Measurements from ENCODE around the gene KCNAB1. TPM values are rescaled to one million over a fixed set of nuclear protein-coding genes. Genes with fewer than 3 reads are reported as not detected.

Gene KCNAB1
- total and polyA plus RNA-seq, 2 donors (not counting 3 experiments of a cell fraction or from before 2014, with no cell fraction given), result 0.21 TPM; not detected in 1

DNA sequence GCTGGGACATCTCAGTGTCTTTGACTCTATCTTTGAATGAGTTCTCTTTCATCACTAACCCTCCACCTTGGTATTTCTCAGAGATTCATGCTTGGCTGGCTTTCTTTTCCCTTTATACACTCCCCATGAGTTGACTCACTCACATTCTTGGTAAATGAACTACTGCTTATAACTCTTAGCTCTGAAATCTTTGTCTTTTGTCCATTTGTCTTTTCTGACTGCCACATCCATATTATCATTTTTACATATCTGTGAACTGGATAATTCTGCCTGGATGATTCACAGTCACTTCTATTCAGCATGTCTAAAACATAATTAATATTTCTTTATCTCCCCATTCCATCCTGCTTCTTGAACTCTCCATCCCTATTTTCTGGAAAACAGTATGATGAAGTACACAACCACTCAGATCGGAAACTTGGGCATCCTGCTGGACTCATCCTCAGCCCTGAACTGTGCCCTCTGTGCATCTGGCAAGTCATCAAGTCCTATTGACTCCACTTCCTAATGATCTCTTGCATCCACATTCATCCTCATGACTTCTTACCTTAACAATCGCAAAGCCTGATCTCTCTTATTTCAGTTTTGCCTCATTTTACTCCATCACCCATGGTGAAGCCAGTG is 66.9 kb downstream of the KCNAB1 start:
- H3K79me2 ChIP-seq (ENCODE audit: control insufficient read depth, insufficient read depth, low read length), result no peaks in the 10 kb centered on the region
- no peaks in the 10 kb centered on the region for H4K20me1 ChIP-seq (replicated peaks; ENCODE audit: control insufficient read depth, extremely low read depth, insufficient read depth, low read length)
- dilution Hi-C loops (cut with MboI; ENCODE audit: extremely low pct_ligation_motif_present, low sequenced_read_pairs), result no loop called here
- FAIRE-seq (no peak), DNase-seq (ENCODE audit: low read depth, low spot score) (no peak)
- intact Hi-C loops (cut with micrococcal nuclease), result no loop called here
- H3K4me2 ChIP-seq (ENCODE audit: insufficient read depth, low read length), result no peak overlapping the region
- no peak overlapping the region for H3K4me3 ChIP-seq (replicated peaks in 1 of 3; ENCODE audit: insufficient read depth in 1 of 3, low read depth in 1 of 3, low read length in 3 of 3)
- H3K9me3 ChIP-seq (replicated peaks; ENCODE audit: control insufficient read depth, insufficient read depth, low read length), result no peaks in the 10 kb centered on the region
- no peaks in the 10 kb centered on the region for H3K27me3 ChIP-seq (ENCODE audit: control insufficient read depth in 2 of 2, insufficient read depth in 2 of 2, low read length in 2 of 2)
- H3K36me3 ChIP-seq (ENCODE audit: control insufficient read depth in 2 of 2, extremely low read depth in 1 of 2, insufficient read depth in 2 of 2, low read length in 2 of 2), result no peaks in the 10 kb centered on the region
- no peaks in the 10 kb centered on the region for H3K4me1 ChIP-seq (ENCODE audit: control insufficient read depth, extremely low read depth, insufficient read depth, low read length)
- POLR2A ChIA-PET, result no interaction called here
- CTCF ChIA-PET, result interaction anchor here (0.9 to 2.6 kb wide), 5 partner anchors 13 to 262 kb away, joined by 3 to 14 read pairs (median 3); no protein-coding TSS in a partner anchor
- peak; percentile 20 for TF ChIP-seq GATA2 (IDR thresholded peaks at IDR 0.05; ENCODE audit: insufficient read depth, insufficient read length, low read depth, low read length)
- TF ChIP-seq FOS (IDR thresholded peaks at IDR 0.05; ENCODE audit: borderline replicate concordance, insufficient read depth, low read length), result peak; percentile 20
- no peak for TF ChIP-seq MYC (IDR thresholded peaks at IDR 0.05; ENCODE audit: low read depth, low read length)
- no peak for TF ChIP-seq JUN (IDR thresholded peaks at IDR 0.05; ENCODE audit: borderline replicate concordance, insufficient read depth, insufficient read length, low read depth)
- H3K9me1 ChIP-seq (replicated peaks; ENCODE audit: control insufficient read depth, extremely low read depth, insufficient read depth, low read length), result no peaks in the 10 kb centered on the region
- H3K9ac ChIP-seq (replicated peaks; ENCODE audit: extremely low read depth, insufficient read depth, low read length), result no peak overlapping the region
- no TSS peak for BruUV-seq (replicated peaks)
- no peak overlapping the region for H3K27ac ChIP-seq (ENCODE audit: insufficient read depth, low read depth, low read length)
- no peak overlapping the region for H2AFZ ChIP-seq (ENCODE audit: low read depth, low read length)

DNA sequence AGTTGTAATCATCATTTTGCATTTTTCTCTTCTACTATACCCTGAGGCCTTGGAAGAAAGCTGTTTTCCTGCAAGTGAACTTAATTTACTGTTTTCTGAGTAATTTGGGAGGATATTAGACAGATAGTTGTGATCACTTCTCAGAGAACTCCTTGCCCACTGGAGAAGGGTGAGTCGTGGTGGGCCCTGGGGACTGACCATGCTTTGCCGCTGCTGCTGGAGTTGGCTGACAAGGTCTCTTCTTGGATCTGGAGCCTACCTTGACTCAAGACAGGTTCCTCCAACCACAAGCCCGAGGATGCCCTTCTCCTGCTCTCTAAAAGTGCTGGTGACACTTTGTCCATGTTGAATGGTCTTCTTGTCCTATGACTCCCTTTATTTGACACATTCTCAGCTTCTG is 68.4 kb downstream of the KCNAB1 start:
- Histone ChIP-seq H3K27me3 (ENCODE audit: control insufficient read depth in 2 of 2, insufficient read depth in 2 of 2, low read length in 2 of 2) (no peaks in the 10 kb centered on the region), H3K9me1 (replicated peaks; ENCODE audit: control insufficient read depth, extremely low read depth, insufficient read depth, low read length) (no peaks in the 10 kb centered on the region), H2AFZ (ENCODE audit: low read depth, low read length) (no peak overlapping the region), H4K20me1 (replicated peaks; ENCODE audit: control insufficient read depth, extremely low read depth, insufficient read depth, low read length) (no peaks in the 10 kb centered on the region), H3K4me3 (replicated peaks in 1 of 3; ENCODE audit: insufficient read depth in 1 of 3, low read depth in 1 of 3, low read length in 3 of 3) (no peak overlapping the region), H3K4me2 (ENCODE audit: insufficient read depth, low read length) (no peak overlapping the region), H3K36me3 (ENCODE audit: control insufficient read depth in 2 of 2, extremely low read depth in 1 of 2, insufficient read depth in 2 of 2, low read length in 2 of 2) (no peaks in the 10 kb centered on the region), H3K9ac (replicated peaks; ENCODE audit: extremely low read depth, insufficient read depth, low read length) (no peak overlapping the region), H3K9me3 (replicated peaks; ENCODE audit: control insufficient read depth, insufficient read depth, low read length) (no peaks in the 10 kb centered on the region), H3K79me2 (ENCODE audit: control insufficient read depth, insufficient read depth, low read length) (no peaks in the 10 kb centered on the region), H3K4me1 (ENCODE audit: control insufficient read depth, extremely low read depth, insufficient read depth, low read length) (no peaks in the 10 kb centered on the region), H3K27ac (ENCODE audit: insufficient read depth, low read depth, low read length) (no peak overlapping the region)
- dilution Hi-C loops (cut with MboI; ENCODE audit: extremely low pct_ligation_motif_present, low sequenced_read_pairs) (no loop called here), intact Hi-C loops (cut with micrococcal nuclease) (no loop called here)
- ChIA-PET POLR2A (no interaction called here), CTCF (interaction anchor here (2.4 kb wide), 1 partner anchor 193 kb away, joined by 7 read pairs; no protein-coding TSS in a partner anchor)
- BruUV-seq (replicated peaks), result no TSS peak
- FAIRE-seq (no peak), DNase-seq (ENCODE audit: low read depth, low spot score) (no peak)
- TF ChIP-seq, protein P1, sequence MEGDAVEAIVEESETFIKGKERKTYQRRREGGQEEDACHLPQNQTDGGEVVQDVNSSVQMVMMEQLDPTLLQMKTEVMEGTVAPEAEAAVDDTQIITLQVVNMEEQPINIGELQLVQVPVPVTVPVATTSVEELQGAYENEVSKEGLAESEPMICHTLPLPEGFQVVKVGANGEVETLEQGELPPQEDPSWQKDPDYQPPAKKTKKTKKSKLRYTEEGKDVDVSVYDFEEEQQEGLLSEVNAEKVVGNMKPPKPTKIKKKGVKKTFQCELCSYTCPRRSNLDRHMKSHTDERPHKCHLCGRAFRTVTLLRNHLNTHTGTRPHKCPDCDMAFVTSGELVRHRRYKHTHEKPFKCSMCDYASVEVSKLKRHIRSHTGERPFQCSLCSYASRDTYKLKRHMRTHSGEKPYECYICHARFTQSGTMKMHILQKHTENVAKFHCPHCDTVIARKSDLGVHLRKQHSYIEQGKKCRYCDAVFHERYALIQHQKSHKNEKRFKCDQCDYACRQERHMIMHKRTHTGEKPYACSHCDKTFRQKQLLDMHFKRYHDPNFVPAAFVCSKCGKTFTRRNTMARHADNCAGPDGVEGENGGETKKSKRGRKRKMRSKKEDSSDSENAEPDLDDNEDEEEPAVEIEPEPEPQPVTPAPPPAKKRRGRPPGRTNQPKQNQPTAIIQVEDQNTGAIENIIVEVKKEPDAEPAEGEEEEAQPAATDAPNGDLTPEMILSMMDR (IDR thresholded peaks at IDR 0.05; ENCODE audit: extremely low read depth in 1 of 2, insufficient read depth in 1 of 2, low read depth in 1 of 2, low read length in 2 of 2), result no peak
- TF ChIP-seq POLR2A (IDR thresholded peaks at IDR 0.05; ENCODE audit: low read depth, low read length) (no peak), FOS (IDR thresholded peaks at IDR 0.05; ENCODE audit: borderline replicate concordance, insufficient read depth, low read length) (no peak), MYC (IDR thresholded peaks at IDR 0.05; ENCODE audit: low read depth, low read length) (no peak), GATA2 (IDR thresholded peaks at IDR 0.05; ENCODE audit: insufficient read depth, insufficient read length, low read depth, low read length) (no peak), POLR2AphosphoS5 (IDR thresholded peaks at IDR 0.05; ENCODE audit: insufficient read depth, low read depth, low read length) (no peak), EZH2 (IDR thresholded peaks at IDR 0.05; ENCODE audit: borderline replicate concordance, low read depth, low read length, severe bottlenecking) (no peak), JUN (IDR thresholded peaks at IDR 0.05; ENCODE audit: borderline replicate concordance, insufficient read depth, insufficient read length, low read depth) (no peak)
- TF ChIP-seq, protein P2, sequence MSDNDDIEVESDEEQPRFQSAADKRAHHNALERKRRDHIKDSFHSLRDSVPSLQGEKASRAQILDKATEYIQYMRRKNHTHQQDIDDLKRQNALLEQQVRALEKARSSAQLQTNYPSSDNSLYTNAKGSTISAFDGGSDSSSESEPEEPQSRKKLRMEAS (IDR thresholded peaks at IDR 0.05; ENCODE audit: insufficient read depth, insufficient read length), result no peak

All from endothelial cell of umbilical vein (primary cell).